Effector memory CD8-positive, alpha-beta T cell (primary cell): ENCODE results near the gene ZNF92.
"Not testable (repeated sequence)": the region's sequence is repeated elsewhere in the genome, so short reads cannot be mapped to it uniquely, and the experiment has no call there.

Experiments used
- ATAC-seq: fragments of 150-1000 bp; cut with Tn5 transposase; replicated peaks from 2 replicates; pipeline ENCODE4 v1.10.0; 2021; ENCODE audit warnings: mild to moderate bottlenecking, moderate library complexity
- DNase-seq, 3 experiments: peaks; one replicate each; pipeline ENCODE4 v3.0.0; 2021
- H3K27ac Mint-ChIP-seq, 2 donors: one replicate each; pipeline ENCODE4 v1.8.0; 2022; ENCODE audit warnings: mild to moderate bottlenecking in 2 of 2, mixed read lengths in 2 of 2, moderate library complexity in 2 of 2
- H3K27me3 Mint-ChIP-seq, 2 donors: one replicate each; pipeline ENCODE4 v1.8.0; 2022; ENCODE audit warnings: mixed read lengths in 2 of 2
- H3K36me3 Mint-ChIP-seq: one replicate; pipeline ENCODE4 v1.8.0; 2022; ENCODE audit warnings: mild to moderate bottlenecking, moderate library complexity, mixed read lengths; ENCODE audit not compliant: insufficient read depth
- H3K4me1 Mint-ChIP-seq, 2 donors: one replicate each; pipeline ENCODE4 v1.8.0; 2022; ENCODE audit warnings: low read depth in 2 of 2, mixed read lengths in 2 of 2
- H3K4me3 Mint-ChIP-seq, 2 donors: one replicate each; pipeline ENCODE4 v1.8.0; 2022; ENCODE audit warnings: mild to moderate bottlenecking in 2 of 2, mixed read lengths in 2 of 2, moderate library complexity in 2 of 2
- H3K9me3 Mint-ChIP-seq, 2 donors: one replicate each; pipeline ENCODE4 v1.8.0; 2022; ENCODE audit warnings: mixed read lengths in 2 of 2

Gene ZNF92

GRCh38 chr7:65438598-65438997 lies 64.9 kb downstream of the ZNF92 start:
- no peak for ATAC-seq
- H3K4me1 Mint-ChIP-seq: peaks cover 0 to 2% of the 10 kb centered on the region in 2 donors
- no peaks in the 10 kb centered on the region for H3K9me3 Mint-ChIP-seq
- H3K36me3 Mint-ChIP-seq: no peaks in the 10 kb centered on the region
- H3K27ac Mint-ChIP-seq: no peak overlapping the region
- H3K27me3 Mint-ChIP-seq: no peaks in the 10 kb centered on the region
- no peak for DNase-seq
- no peak overlapping the region for H3K4me3 Mint-ChIP-seq

GRCh38 chr7:65441010-65441409 lies 67.4 kb downstream of the ZNF92 start:
- Mint-ChIP-seq H3K9me3 (no peaks in the 10 kb centered on the region), H3K4me1 (no peaks in the 10 kb centered on the region), H3K27ac (no peak overlapping the region), H3K4me3 (no peak overlapping the region), H3K27me3 (no peaks in the 10 kb centered on the region), H3K36me3 (no peaks in the 10 kb centered on the region)
- DNase-seq: no peak
- ATAC-seq: no peak

GRCh38 chr7:65444205-65444842 lies 70.7 kb downstream of the ZNF92 start:
- DNase-seq (no peak), ATAC-seq (no peak)
- peaks cover 3 to 8% of the 10 kb centered on the region in 2 donors for H3K4me1 Mint-ChIP-seq
- H3K9me3 Mint-ChIP-seq: peaks cover 0 to 5% of the 10 kb centered on the region in 2 donors
- H3K4me3 Mint-ChIP-seq: no peak overlapping the region
- peaks cover 3% of the 10 kb centered on the region for H3K36me3 Mint-ChIP-seq
- no peaks in the 10 kb centered on the region for H3K27me3 Mint-ChIP-seq
- no peak overlapping the region for H3K27ac Mint-ChIP-seq

- Mint-ChIP-seq H3K27ac (no peak overlapping the region), H3K36me3 (peaks cover 3% of the 10 kb centered on the region), H3K9me3 (peaks cover 0 to 5% of the 10 kb centered on the region in 2 donors), H3K4me3 (no peak overlapping the region), H3K27me3 (no peaks in the 10 kb centered on the region), H3K4me1 (peaks cover 9 to 14% of the 10 kb centered on the region in 2 donors)
- ATAC-seq (no peak), DNase-seq (no peak)
Measured at GRCh38 chr7:65444899-65445823, 71.5 kb downstream of the ZNF92 start.

- H3K9me3 Mint-ChIP-seq, ATAC-seq, H3K27me3 Mint-ChIP-seq, H3K4me3 Mint-ChIP-seq, DNase-seq, H3K27ac Mint-ChIP-seq, H3K36me3 Mint-ChIP-seq: not testable (repeated sequence)
- H3K4me1 Mint-ChIP-seq: peaks cover 13 to 19% of the 10 kb centered on the region in 2 donors
Measured at GRCh38 chr7:65447041-65447440, 73.4 kb downstream of the ZNF92 start.

GRCh38 chr7:65448816-65449504 lies 75.3 kb downstream of the ZNF92 start:
- Mint-ChIP-seq H3K4me3 (no peak overlapping the region), H3K27me3 (no peaks in the 10 kb centered on the region), H3K27ac (peak overlapping the region; percentile 38 to 79), H3K4me1 (peaks cover 13 to 19% of the 10 kb centered on the region in 2 donors), H3K36me3 (peaks cover 3% of the 10 kb centered on the region), H3K9me3 (peaks cover 0 to 5% of the 10 kb centered on the region in 2 donors)
- DNase-seq (no peak), ATAC-seq (no peak)

- DNase-seq: no peak
- no peak overlapping the region for H3K4me3 Mint-ChIP-seq
- peak; percentile 33 for ATAC-seq
- no peaks in the 10 kb centered on the region for H3K27me3 Mint-ChIP-seq
- peaks cover 13 to 22% of the 10 kb centered on the region in 2 donors for H3K4me1 Mint-ChIP-seq
- H3K9me3 Mint-ChIP-seq: peaks cover 0 to 5% of the 10 kb centered on the region in 2 donors
- peak overlapping the region; percentile 38 to 79 for H3K27ac Mint-ChIP-seq
- H3K36me3 Mint-ChIP-seq: peaks cover 3% of the 10 kb centered on the region
Measured at GRCh38 chr7:65449505-65449852, 75.8 kb downstream of the ZNF92 start.
